Stomach (tissue), 9 donors: Measurements from ENCODE around the gene OSBP2. TPM values are rescaled to one million over a fixed set of nuclear protein-coding genes. Genes with fewer than 3 reads are reported as not detected.

Experiments
- DNase-seq, 2 donors: peaks; one replicate each; pipeline versions ENCODE4 v3.0.0 to v3.0.0-alpha.2; 2013 to 2019
- H3K27ac ChIP-seq, 5 donors: fragments of 200-600 bp in 4 of 5; sonication (generic) in 4 of 5; one replicate each; pipeline ENCODE4 v1.5.1; 2013 to 2019; ENCODE audit warnings: mild to moderate bottlenecking in 1 of 5, moderate library complexity in 1 of 5
- H3K27me3 ChIP-seq, 3 donors: fragments of 200-600 bp; sonication (generic); one replicate each; pipeline ENCODE4 v1.5.1; 2017 to 2019; ENCODE audit warnings: mixed run types in 1 of 3
- H3K36me3 ChIP-seq, 4 donors: fragments of 200-600 bp; sonication (generic); 1 replicate in 3 of 4; 2 replicates in 1 of 4; pipeline ENCODE4 v1.5.1; 2016 to 2019
- H3K4me1 ChIP-seq, 4 donors: fragments of 200-600 bp; sonication (generic); one replicate each; pipeline ENCODE4 v1.5.1; 2016 to 2019
- H3K4me3 ChIP-seq, 4 donors: fragments of 200-600 bp; sonication (generic) in 3 of 4; one replicate each; pipeline ENCODE4 v1.5.1; 2016 to 2019; ENCODE audit warnings: mild to moderate bottlenecking in 1 of 4
- H3K9me3 ChIP-seq, 4 donors: fragments of 200-600 bp; sonication (generic); one replicate each; pipeline ENCODE4 v1.5.1; 2016 to 2019
- EP300 ChIP-seq: sonication (generic); formaldehyde crosslinking; IDR thresholded peaks from one replicate; pipeline ENCODE4 v1.6.1; 2017; ENCODE audit warnings: antibody characterized with exemption
- POLR2A ChIP-seq, 4 donors: fragments of 450-650 bp; IDR thresholded peaks; one replicate each; pipeline ENCODE4 v1.6.1; 2016; ENCODE audit warnings: antibody characterized with exemption in 4 of 4, control low read depth in 2 of 4, mild to moderate bottlenecking in 1 of 4, moderate library complexity in 1 of 4
- POLR2AphosphoS5 ChIP-seq, 3 donors: sonication (generic); formaldehyde crosslinking; IDR thresholded peaks; one replicate each; pipeline ENCODE4 v1.6.1; 2016; ENCODE audit warnings: antibody characterized with exemption in 3 of 3
- WGBS, 5 donors: extraction: QIAGEN DNeasy Blood & Tissue Kit in 3 of 5; methylation state at CpG; one replicate each; pipeline versions ENCODE4 v1.1.5 to v1.1.7; 2013 to 2018; 5-methylcytosine and 5-hydroxymethylcytosine counted together
- intact Hi-C: fragments of 100-400 bp; cut with DNase I; formaldehyde crosslinking; loops from one replicate; pipeline ENCODE4 v1.15.1; 2023; ENCODE audit warnings: low total_unique reads
- polyA plus RNA-seq, 3 donors: library from polyadenylated mRNA; stranded (reverse); fragments of 200-250 nt; gene quantifications; one replicate each; pipeline ENCODE4 v1.2.3, GENCODE V29; 2013
- total RNA-seq, 5 donors: library from RNA; depleted of rRNA; stranded (reverse); fragments of >200 nt; gene quantifications; one replicate each; pipeline versions ENCODE4 v1.1.0 to v1.2.3, GENCODE V29; 2014 to 2016
- TF ChIP-seq, protein P1 (sequence below), 7 experiments: fragments of 450-650 bp in 4 of 7; fragments of 200-600 bp in 3 of 7; sonication (generic) in 3 of 7; IDR thresholded peaks; one replicate each; pipeline ENCODE4 v1.5.1; 2016 to 2019; ENCODE audit warnings: antibody characterized with exemption in 7 of 7, control low read depth in 2 of 7, mild to moderate bottlenecking in 1 of 7
- donor health status: healthy with polysubstance abuse.
- donor health status: Bipolar disorder and iron deficiency.
- donor health status: healthy.

Gene OSBP2
- total and polyA plus RNA-seq, 8 donors: 0.58 to 9.5 (median 1.8) TPM; not detected in 1

DNA sequence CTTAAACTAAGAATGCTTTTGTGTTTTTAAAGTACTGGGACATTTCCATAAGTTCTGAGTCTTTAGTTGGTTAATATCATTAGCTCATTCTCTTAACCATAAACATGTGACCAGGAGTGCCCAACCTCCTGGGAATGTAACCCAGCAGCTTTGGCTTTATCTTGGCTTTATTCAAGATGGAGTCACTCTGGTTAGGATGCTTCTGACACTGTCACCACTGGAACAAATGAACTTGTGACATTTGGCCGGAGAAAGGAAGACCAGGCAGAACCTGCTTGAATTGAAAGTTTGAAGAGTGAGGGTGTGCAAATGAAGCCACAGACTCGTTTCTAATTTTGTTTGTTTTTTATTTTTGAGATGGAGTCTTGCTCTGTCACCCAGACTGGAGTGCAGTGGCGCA, 54.6 kb downstream of the OSBP2 start:
- no peak overlapping the region for H3K27ac ChIP-seq
- no peak for DNase-seq
- H3K4me3 ChIP-seq: no peak overlapping the region
- H3K27me3 ChIP-seq: no peaks in the 10 kb centered on the region
- 73 to 84% (median 77%) methylated on average over 3 of the region's 3 CpGs for WGBS, 5 donors
- no peaks in the 10 kb centered on the region for H3K36me3 ChIP-seq
- intact Hi-C loops: no loop called here
- H3K4me1 ChIP-seq: no peaks in the 10 kb centered on the region
- no peaks in the 10 kb centered on the region for H3K9me3 ChIP-seq
- TF ChIP-seq POLR2A (IDR thresholded peaks at IDR 0.05): no peak
- no peak for TF ChIP-seq POLR2AphosphoS5 (IDR thresholded peaks at IDR 0.05)
- TF ChIP-seq, protein P1, sequence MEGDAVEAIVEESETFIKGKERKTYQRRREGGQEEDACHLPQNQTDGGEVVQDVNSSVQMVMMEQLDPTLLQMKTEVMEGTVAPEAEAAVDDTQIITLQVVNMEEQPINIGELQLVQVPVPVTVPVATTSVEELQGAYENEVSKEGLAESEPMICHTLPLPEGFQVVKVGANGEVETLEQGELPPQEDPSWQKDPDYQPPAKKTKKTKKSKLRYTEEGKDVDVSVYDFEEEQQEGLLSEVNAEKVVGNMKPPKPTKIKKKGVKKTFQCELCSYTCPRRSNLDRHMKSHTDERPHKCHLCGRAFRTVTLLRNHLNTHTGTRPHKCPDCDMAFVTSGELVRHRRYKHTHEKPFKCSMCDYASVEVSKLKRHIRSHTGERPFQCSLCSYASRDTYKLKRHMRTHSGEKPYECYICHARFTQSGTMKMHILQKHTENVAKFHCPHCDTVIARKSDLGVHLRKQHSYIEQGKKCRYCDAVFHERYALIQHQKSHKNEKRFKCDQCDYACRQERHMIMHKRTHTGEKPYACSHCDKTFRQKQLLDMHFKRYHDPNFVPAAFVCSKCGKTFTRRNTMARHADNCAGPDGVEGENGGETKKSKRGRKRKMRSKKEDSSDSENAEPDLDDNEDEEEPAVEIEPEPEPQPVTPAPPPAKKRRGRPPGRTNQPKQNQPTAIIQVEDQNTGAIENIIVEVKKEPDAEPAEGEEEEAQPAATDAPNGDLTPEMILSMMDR (IDR thresholded peaks at IDR 0.05): no peak
- TF ChIP-seq EP300: no peak

DNA sequence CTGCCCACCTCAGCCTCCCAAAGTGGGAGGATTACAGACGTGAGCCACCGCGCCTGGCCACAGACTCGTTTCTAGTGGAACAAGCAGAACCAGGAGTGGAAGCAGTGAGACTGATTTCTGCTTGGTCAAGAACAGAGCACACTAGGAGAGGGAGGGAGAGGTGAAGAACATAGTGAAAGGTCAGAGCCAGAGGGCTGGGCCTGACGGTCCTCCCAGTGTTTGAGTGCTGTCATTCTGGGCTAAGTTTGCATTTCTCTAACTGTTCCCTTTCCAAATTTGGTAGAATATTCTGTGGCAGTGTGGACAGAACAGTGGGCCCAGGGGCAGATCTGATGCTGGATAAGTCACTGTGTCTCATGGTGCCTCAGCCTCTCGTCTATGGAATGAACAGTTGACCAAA, 55.2 kb downstream of the OSBP2 start:
- Histone ChIP-seq H3K36me3 (no peaks in the 10 kb centered on the region), H3K4me1 (no peaks in the 10 kb centered on the region), H3K9me3 (no peaks in the 10 kb centered on the region), H3K4me3 (no peak overlapping the region), H3K27me3 (no peaks in the 10 kb centered on the region), H3K27ac (no peak overlapping the region)
- 66 to 79% (median 72%) methylated on average over 6 of the region's 6 CpGs for WGBS, 5 donors
- intact Hi-C loops: loop anchor here (5.0 kb wide), 1 partner anchor 118 kb away; no protein-coding TSS in a partner anchor
- TF ChIP-seq, protein P1 (IDR thresholded peaks at IDR 0.05): no peak
- no peak for TF ChIP-seq POLR2AphosphoS5 (IDR thresholded peaks at IDR 0.05)
- no peak for TF ChIP-seq EP300
- TF ChIP-seq POLR2A (IDR thresholded peaks at IDR 0.05): no peak
- no peak for DNase-seq

DNA sequence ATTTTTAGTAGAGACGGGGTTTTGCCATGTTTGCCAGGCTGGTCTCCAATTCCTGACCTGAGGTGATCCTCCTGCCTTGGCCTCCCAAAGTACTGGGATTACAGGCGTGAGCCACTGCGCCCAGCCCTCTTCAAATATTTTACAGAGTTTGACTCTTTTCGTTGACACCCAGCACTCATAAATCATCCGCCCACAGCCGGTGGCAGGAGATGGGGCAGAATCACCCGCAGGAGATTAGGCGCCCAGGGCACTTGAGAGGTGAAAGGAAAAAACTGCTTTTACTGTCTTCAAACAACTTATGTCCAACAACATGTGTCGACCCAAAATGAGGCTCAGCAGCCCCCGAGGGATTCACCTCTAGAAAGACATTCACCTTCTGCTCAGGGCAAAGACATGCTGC, 56.9 kb downstream of the OSBP2 start:
- no peak for DNase-seq
- 82 to 91% (median 87%) methylated on average over 10 of the region's 10 CpGs for WGBS, 5 donors
- no peak overlapping the region for H3K4me3 ChIP-seq
- H3K4me1 ChIP-seq: no peaks in the 10 kb centered on the region
- no peak overlapping the region for H3K27ac ChIP-seq
- no peaks in the 10 kb centered on the region for H3K36me3 ChIP-seq
- H3K27me3 ChIP-seq: no peaks in the 10 kb centered on the region
- no peak for TF ChIP-seq POLR2AphosphoS5 (IDR thresholded peaks at IDR 0.05)
- TF ChIP-seq, protein P1 (IDR thresholded peaks at IDR 0.05): no peak
- TF ChIP-seq EP300: no peak
- TF ChIP-seq POLR2A (IDR thresholded peaks at IDR 0.05): no peak
- no peaks in the 10 kb centered on the region for H3K9me3 ChIP-seq
- intact Hi-C loops: loop anchor here (5.0 kb wide), 1 partner anchor 119 kb away; no protein-coding TSS in a partner anchor

DNA sequence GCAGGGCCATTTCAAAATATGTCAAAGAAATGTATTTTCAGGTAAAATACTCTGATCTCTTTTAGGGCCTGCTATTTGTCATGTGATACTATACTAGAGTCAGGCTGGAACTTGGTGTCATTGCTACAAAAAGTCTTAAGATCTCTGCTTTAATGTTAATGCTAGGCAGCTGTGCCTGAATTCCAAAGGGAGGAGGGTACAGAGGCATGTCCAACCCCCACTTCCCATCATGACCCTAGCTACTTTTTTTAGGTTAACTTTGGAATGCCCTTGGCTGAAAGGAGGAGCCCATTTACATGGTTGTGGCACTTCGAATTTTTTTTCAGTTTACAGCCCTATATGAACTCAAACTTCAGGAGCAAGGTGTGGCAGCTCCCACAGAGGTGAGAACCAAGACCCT, 58.1 kb downstream of the OSBP2 start:
- TF ChIP-seq POLR2A (IDR thresholded peaks at IDR 0.05) (no peak), EP300 (no peak), POLR2AphosphoS5 (IDR thresholded peaks at IDR 0.05) (no peak)
- TF ChIP-seq, protein P1 (IDR thresholded peaks at IDR 0.05): no peak
- no peaks in the 10 kb centered on the region for H3K4me1 ChIP-seq
- no peak overlapping the region for H3K27ac ChIP-seq
- 44 to 87% (median 65%) methylated on average over 1 of the region's 1 CpG for WGBS, 5 donors
- no peaks in the 10 kb centered on the region for H3K9me3 ChIP-seq
- intact Hi-C loops: loop anchor here (5.0 kb wide), 1 partner anchor 120 kb away; no protein-coding TSS in a partner anchor
- H3K4me3 ChIP-seq: no peak overlapping the region
- H3K27me3 ChIP-seq: no peaks in the 10 kb centered on the region
- DNase-seq: no peak
- H3K36me3 ChIP-seq: no peaks in the 10 kb centered on the region
